Medulla oblongata (tissue), 1 donor: ENCODE measurements around the gene MAPK7.

Source experiments
- DNase-seq: peaks from one replicate; pipeline ENCODE4 v3.0.0-alpha.2; 2015; ENCODE audit errors: extremely low spot score

MAPK7 gene

DNA sequence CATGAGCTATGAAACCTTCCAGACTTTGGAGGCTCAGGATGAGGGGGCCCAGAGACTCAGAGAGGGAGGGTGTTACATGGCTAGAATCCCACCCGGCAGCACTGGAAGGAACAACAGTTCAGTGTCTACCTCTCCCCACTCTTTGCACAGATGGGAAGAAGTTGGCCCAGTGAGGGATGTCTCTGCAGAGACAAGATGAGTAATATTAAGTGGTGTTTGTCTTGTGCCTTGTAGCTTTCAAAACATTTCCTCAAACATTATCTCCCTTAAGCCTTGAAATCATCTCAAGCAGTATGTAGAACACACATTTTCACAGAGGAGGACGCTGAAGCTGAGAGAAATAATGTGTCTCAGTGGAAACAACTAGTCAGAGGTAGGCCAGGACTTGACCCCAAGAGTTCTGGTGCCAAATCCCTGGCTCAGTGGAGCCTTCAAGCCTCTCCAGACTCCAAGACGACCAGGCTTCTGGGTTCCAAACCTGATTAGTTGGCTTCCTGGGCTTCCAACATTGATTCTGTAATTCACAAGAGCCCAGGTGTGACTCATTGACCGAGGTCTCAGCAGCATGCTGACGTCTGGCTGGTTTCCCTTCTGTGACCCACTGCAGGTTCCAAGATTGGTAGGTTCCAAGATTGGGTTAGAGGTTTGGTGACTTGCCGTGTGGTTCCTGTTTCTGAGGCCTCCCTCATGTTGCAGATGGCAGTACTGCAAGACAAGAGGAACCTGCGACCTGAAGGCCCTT is 40.1 kb downstream of the MAPK7 start:
- DNase-seq = no peak

DNA sequence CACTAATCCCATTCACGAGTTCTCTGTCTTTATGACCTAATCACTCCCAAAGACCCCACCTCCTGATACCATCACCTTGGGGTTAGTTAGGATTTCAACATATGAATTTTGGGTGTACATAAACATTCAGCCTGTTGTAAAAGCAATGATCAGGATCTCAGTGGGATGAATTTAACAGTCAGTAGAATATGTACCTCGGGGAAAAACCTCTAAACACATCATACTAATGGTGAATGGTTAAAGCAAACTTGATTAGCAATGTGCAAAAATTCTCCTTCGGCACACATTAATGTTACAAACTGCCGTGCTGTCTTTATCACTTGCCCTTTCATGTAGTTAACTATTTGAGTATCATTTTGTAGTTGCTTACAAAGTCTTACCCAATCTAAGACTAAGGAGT is 42.9 kb downstream of the MAPK7 start:
- DNase-seq = no peak

DNA sequence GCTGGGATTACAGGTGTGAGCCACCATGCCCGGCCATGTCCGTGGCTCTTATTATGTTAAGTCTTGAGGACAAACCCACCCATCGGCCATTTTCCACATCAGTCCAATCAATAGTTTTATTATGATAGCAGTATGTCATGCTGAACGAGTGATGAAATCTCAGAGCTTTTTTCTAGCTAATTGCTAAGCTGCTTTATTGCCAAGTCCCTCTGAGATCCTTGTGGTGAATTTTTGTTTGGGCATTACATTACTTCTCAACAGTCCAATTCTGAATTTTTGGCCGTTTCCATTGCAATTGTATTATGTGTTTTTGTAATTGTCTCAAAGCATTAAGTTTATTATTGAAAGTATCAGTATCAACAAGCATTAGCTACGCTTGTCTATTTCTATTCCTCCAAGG is 43.6 kb downstream of the MAPK7 start:
- DNase-seq = no peak

DNA sequence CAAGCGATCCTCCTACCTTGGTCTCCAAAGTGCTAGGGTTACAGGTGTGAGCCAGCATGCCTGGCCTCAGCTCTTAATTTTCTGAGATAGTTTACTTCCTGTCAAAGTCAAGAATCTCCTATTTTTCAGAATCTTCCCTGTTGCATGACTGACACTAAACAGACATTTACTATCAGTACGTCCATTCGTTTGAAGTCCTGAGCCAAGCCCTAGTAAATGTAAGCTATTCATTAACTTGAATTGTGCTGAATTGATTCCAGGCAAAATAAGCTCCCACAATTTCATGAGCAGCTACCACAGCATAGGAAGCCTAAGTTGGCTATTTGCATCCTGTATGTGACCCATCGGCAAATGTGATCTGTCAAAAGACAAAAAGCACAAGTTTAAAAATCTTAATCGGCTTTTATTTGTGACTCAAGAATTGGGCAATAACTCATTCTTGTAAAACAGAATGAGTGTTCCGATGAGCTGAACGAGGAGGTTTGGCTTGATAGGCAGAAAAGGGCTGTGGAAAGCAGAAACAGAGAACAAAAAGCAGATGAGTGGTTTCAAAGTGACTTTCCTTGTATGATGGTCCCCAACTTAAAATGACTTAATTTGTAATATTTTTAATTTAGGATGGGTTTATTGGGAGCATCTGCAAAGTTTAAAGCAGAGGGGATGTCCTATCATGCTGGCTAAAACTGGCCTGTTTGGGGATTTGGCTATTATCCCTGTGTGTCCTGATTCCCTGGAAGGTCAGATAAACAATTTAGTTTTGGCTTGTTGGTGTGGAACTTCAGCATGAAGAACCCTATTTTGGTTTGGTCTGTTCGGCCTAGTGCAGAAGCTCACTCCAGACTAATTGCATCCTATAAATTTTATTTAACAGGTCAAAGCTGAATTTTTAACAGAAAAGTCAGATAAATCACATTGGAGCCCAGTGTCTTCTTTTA is 46.9 kb downstream of the MAPK7 start:
- no peak for DNase-seq

DNA sequence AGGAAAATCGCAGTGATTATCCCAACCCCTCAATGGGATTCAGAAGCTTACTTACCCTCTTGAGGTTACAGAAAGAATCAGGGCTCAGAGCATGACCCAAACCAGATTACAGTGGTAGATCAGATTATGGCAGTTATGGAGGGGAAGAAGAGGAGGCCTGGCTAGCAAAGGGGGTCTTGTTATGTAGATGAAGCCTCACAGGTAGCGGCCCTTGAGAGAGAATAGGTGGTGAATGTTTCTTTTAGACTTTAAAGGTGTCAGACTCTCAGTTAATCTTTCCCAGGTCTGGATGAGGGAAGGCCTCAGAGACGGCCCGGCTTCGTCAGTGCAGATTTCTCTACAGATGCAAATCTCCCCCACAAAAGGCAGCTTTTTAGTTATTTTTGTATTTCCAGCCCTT is 48.3 kb downstream of the MAPK7 start:
- DNase-seq = no peak

DNA sequence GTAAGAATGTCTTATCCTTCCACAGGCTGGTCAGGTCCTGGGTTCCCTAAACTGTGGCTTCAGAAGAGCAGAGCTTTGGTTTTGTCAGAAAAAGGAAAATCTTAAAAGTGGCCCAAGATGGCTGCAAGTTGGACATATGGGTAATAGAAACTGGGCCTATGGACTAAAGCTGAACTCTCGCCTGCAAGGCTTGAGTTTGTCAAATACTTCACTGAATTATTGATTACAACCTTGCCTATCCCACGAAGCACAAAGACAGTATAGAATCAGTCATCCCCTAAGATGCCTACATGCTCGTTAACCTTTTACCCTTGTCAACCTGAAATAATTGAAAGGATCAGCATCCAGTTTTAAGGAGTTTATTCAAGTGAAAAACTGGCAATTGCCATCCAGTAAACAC is 53.4 kb downstream of the MAPK7 start:
- DNase-seq = no peak
